Endothelial cell of umbilical vein (primary cell): ENCODE data around the gene GRIN3B. TPM values are rescaled to one million over a fixed set of nuclear protein-coding genes. Genes with fewer than 3 reads are reported as not detected.

Source experiments
- BruUV-seq: library from RNA; stranded (reverse); fragments of 400-500 nt; replicated peaks from 2 replicates; lab custom pipeline; 2021; lab: Mats Ljungman, UMichigan
- CTCF ChIA-PET: fragments of 300-600, 350-600 bp; sonication (Branson Sonifier 250); formaldehyde crosslinking; loops from one replicate; lab custom pipeline; 2021; ENCODE audit warnings: antibody characterized with exemption, inconsistent platforms; lab: Charles Lee
- POLR2A ChIA-PET: fragments of 300-600, 350-600 bp; sonication (Branson Sonifier 250); formaldehyde crosslinking; loops from one replicate; lab custom pipeline; 2021; ENCODE audit warnings: antibody characterized with exemption, inconsistent platforms; lab: Charles Lee
- DNase-seq: peaks from one replicate; pipeline ENCODE4 v3.0.0-alpha.2; 2011; ENCODE audit warnings: low read depth, low spot score
- FAIRE-seq: peaks from 2 replicates; lab custom pipeline; 2011; peaks lifted over from hg19 to GRCh38; lab: Jason Lieb, UNC
- H2AFZ ChIP-seq: 2 replicates; pipeline ENCODE4 v1.6.0; 2012; ENCODE audit warnings: low read depth, low read length, control low read depth, inconsistent platforms
- H3K27ac ChIP-seq: 2 replicates; pipeline ENCODE4 v1.5.1; 2011; ENCODE audit warnings: low read depth, mild to moderate bottlenecking, control low read depth, low read length, moderate library complexity; ENCODE audit not compliant: insufficient read depth
- H3K27me3 ChIP-seq, 2 experiments: 2 replicates each; pipeline versions ENCODE4 v1.6.0 to v1.6.1; 2011; ENCODE audit warnings: low read length in 2 of 2, mixed read lengths in 1 of 2; ENCODE audit not compliant: control insufficient read depth in 2 of 2, insufficient read depth in 2 of 2
- H3K36me3 ChIP-seq, 2 experiments: 2 replicates in 1 of 2; 3 replicates in 1 of 2; pipeline ENCODE4 v1.5.1; 2011; ENCODE audit warnings: low read length in 2 of 2, mild to moderate bottlenecking in 1 of 2, moderate library complexity in 1 of 2; ENCODE audit not compliant: control insufficient read depth in 2 of 2, insufficient read depth in 2 of 2; ENCODE audit errors: extremely low read depth in 1 of 2
- H3K4me1 ChIP-seq: 3 replicates; pipeline ENCODE4 v1.5.1; 2011; ENCODE audit warnings: mild to moderate bottlenecking, low read length; ENCODE audit not compliant: control insufficient read depth, insufficient read depth; ENCODE audit errors: extremely low read depth
- H3K4me2 ChIP-seq: 2 replicates; pipeline ENCODE4 v1.6.1; 2011; ENCODE audit warnings: low read length, control low read depth, mixed read lengths; ENCODE audit not compliant: insufficient read depth
- H3K4me3 ChIP-seq, 3 experiments: fragments of 200-600 bp in 1 of 3; sonication (generic), shearing (Covaris generic) in 1 of 3; replicated peaks in 1 of 3; 2 replicates each; pipeline ENCODE4 v1.5.1; 2011 to 2016; ENCODE audit warnings: control low read depth in 3 of 3, low read length in 3 of 3, mild to moderate bottlenecking in 2 of 3, inconsistent platforms in 1 of 3, low read depth in 1 of 3, moderate library complexity in 1 of 3; ENCODE audit not compliant: insufficient read depth in 1 of 3
- H3K79me2 ChIP-seq: 2 replicates; pipeline ENCODE4 v1.6.0; 2012; ENCODE audit warnings: low read length, inconsistent platforms; ENCODE audit not compliant: control insufficient read depth, insufficient read depth
- H3K9ac ChIP-seq: replicated peaks from 2 replicates; pipeline ENCODE3; 2011; ENCODE audit warnings: low read length, control low read depth; ENCODE audit not compliant: insufficient read depth; ENCODE audit errors: extremely low read depth
- H3K9me1 ChIP-seq: replicated peaks from 3 replicates; pipeline ENCODE4 v1.6.0; 2011; ENCODE audit warnings: mild to moderate bottlenecking, low read length; ENCODE audit not compliant: control insufficient read depth, insufficient read depth; ENCODE audit errors: extremely low read depth
- H3K9me3 ChIP-seq: replicated peaks from 2 replicates; pipeline ENCODE4 v1.5.1; 2012; ENCODE audit warnings: low read length, inconsistent platforms; ENCODE audit not compliant: control insufficient read depth, insufficient read depth
- H4K20me1 ChIP-seq: replicated peaks from 2 replicates; pipeline ENCODE3; 2011; ENCODE audit warnings: mild to moderate bottlenecking, low read length; ENCODE audit not compliant: control insufficient read depth, insufficient read depth; ENCODE audit errors: extremely low read depth
- CTCF ChIP-seq, 2 donors: IDR thresholded peaks; 1 replicate in 1 of 2; 2 replicates in 1 of 2; pipeline ENCODE4 v1.5.1; 2011; ENCODE audit warnings: low read length in 2 of 2, mild to moderate bottlenecking in 2 of 2, moderate library complexity in 2 of 2, control low read depth in 1 of 2, inconsistent platforms in 1 of 2, low read depth in 1 of 2; ENCODE audit not compliant: insufficient read depth in 1 of 2; ENCODE audit errors: extremely low read depth in 1 of 2
- EZH2 ChIP-seq: IDR thresholded peaks from 2 replicates; pipeline ENCODE4 v1.6.1; 2012; ENCODE audit warnings: borderline replicate concordance, low read depth, mild to moderate bottlenecking, moderate library complexity, low read length, inconsistent platforms; ENCODE audit not compliant: severe bottlenecking
- FOS ChIP-seq: IDR thresholded peaks from 2 replicates; pipeline ENCODE4 v1.6.1; 2011; ENCODE audit warnings: mild to moderate bottlenecking, low read length, moderate library complexity, borderline replicate concordance; ENCODE audit not compliant: insufficient read depth
- GATA2 ChIP-seq: IDR thresholded peaks from 2 replicates; pipeline ENCODE4 v1.7.0; 2011; ENCODE audit warnings: low read depth, mild to moderate bottlenecking, moderate library complexity, mixed read lengths, low read length; ENCODE audit not compliant: insufficient read length, insufficient read depth
- JUN ChIP-seq: IDR thresholded peaks from 2 replicates; pipeline ENCODE4 v1.6.1; 2011; ENCODE audit warnings: borderline replicate concordance, low read depth; ENCODE audit not compliant: insufficient read length, insufficient read depth
- MAX ChIP-seq: IDR thresholded peaks from 2 replicates; pipeline ENCODE4 v1.6.1; 2011; ENCODE audit not compliant: insufficient read depth, insufficient read length
- MYC ChIP-seq: IDR thresholded peaks from one replicate; pipeline ENCODE4 v1.6.1; 2011; ENCODE audit warnings: mild to moderate bottlenecking, low read depth, low read length
- POLR2A ChIP-seq: IDR thresholded peaks from 2 replicates; pipeline ENCODE4 v1.6.1; 2012; ENCODE audit warnings: low read depth, mild to moderate bottlenecking, control low read depth, low read length
- POLR2AphosphoS5 ChIP-seq: IDR thresholded peaks from 2 replicates; pipeline ENCODE4 v1.6.1; 2012; ENCODE audit warnings: low read depth, mild to moderate bottlenecking, control low read depth, low read length, moderate library complexity; ENCODE audit not compliant: insufficient read depth
- dilution Hi-C: fragments of 300-500 bp; cut with MboI; formaldehyde crosslinking; loops from one replicate; pipeline ENCODE4 v1.15.0; 2019; ENCODE audit warnings: low sequenced_read_pairs; ENCODE audit not compliant: extremely low pct_ligation_motif_present
- intact Hi-C: fragments of 100-400 bp; cut with micrococcal nuclease; formaldehyde crosslinking; loops from one replicate; pipeline ENCODE4 v1.10.0; 2022
- polyA plus RNA-seq, 4 experiments: library from polyadenylated mRNA; depleted of rRNA in 3 of 4; stranded (reverse) in 3 of 4; unstranded in 1 of 4; fragments of >200 nt; gene quantifications; 2 replicates each; pipeline versions ENCODE4 v1.2.1 to v1.2.3, GENCODE V29; 2011 to 2012; ENCODE audit warnings: missing spikeins in 1 of 4
- total RNA-seq: library from RNA; stranded (reverse); gene quantifications from 2 replicates; pipeline ENCODE4 v1.2.3, GENCODE V29; 2021

Gene GRIN3B
- total and polyA plus RNA-seq, 2 donors (not counting 3 experiments of a cell fraction or from before 2014, with no cell fraction given) = 0.43 to 0.82 TPM

DNA sequence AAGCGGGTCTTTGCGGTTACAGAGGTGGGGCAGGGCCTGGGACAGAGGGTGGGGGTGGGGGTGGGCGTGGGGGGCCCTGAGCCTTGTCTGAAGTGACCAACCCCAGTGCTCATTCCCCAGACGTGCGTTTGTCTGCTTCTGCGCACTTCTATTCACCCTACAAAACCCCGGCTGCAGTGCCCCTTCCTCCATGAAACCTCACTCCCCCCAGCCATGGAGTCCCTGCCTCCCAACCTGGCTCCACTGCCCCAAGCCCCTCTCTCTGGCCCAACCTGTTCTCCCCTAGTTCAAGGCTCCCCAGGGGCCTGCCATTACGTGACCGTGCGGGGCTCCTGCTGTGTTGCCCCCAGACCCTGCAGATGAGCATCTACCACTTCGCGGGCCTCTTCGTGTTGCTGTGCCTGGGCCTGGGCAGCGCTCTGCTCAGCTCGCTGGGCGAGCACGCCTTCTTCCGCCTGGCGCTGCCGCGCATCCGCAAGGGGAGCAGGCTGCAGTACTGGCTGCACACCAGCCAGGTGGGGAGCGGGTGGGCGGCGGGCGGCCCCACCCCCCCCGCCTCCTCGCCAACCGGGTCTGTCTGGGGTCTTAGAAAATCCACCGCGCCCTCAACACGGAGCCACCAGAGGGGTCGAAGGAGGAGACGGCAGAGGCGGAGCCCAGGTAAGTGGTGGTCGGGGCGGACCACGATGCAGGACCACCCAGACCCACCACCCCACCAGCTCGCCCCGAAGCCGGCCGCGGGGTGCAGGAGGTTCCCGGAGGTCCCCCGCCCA lies 8.2 kb downstream of the GRIN3B start:
- no peak overlapping the region for H3K9ac ChIP-seq

More for the DNA sequence above, 8.2 kb downstream of the GRIN3B start:
- peaks cover 5 to 16% of the 10 kb centered on the region in 2 experiments for H3K36me3 ChIP-seq
- TF ChIP-seq CTCF (IDR thresholded peaks at IDR 0.05; ENCODE audit: extremely low read depth in 1 of 2, insufficient read depth in 1 of 2, low read depth in 1 of 2, low read length in 2 of 2) (no peak), GATA2 (no peak), MYC (no peak), POLR2AphosphoS5 (no peak), FOS (no peak), EZH2 (no peak), JUN (no peak), MAX (no peak), POLR2A (no peak)
- dilution Hi-C loops (no loop called here), intact Hi-C loops (no loop called here)
- no peak overlapping the region for H3K4me3 ChIP-seq
- H3K27me3 ChIP-seq = no peaks in the 10 kb centered on the region
- no peaks in the 10 kb centered on the region for H3K9me3 ChIP-seq
- H3K27ac ChIP-seq = no peak overlapping the region
- H4K20me1 ChIP-seq = no peaks in the 10 kb centered on the region
- no peak overlapping the region for H3K4me2 ChIP-seq
- H3K79me2 ChIP-seq = peaks cover 4% of the 10 kb centered on the region
- BruUV-seq = no TSS peak
- FAIRE-seq (no peak), DNase-seq (no peak)
- H3K4me1 ChIP-seq = no peaks in the 10 kb centered on the region
- no peak overlapping the region for H2AFZ ChIP-seq
- POLR2A ChIA-PET = interaction anchor here (0.6 kb wide), 1 partner anchor 15 kb away, joined by 4 read pairs; no protein-coding TSS in a partner anchor
- no peaks in the 10 kb centered on the region for H3K9me1 ChIP-seq
- CTCF ChIA-PET = interaction anchor here (0.5 kb wide), 1 partner anchor 502 kb away, joined by 4 read pairs; no protein-coding TSS in a partner anchor
